ENCODE measurements around the gene ITGB1BP1.

The ITGB1BP1 gene, protein sequence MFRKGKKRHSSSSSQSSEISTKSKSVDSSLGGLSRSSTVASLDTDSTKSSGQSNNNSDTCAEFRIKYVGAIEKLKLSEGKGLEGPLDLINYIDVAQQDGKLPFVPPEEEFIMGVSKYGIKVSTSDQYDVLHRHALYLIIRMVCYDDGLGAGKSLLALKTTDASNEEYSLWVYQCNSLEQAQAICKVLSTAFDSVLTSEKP

DNA sequence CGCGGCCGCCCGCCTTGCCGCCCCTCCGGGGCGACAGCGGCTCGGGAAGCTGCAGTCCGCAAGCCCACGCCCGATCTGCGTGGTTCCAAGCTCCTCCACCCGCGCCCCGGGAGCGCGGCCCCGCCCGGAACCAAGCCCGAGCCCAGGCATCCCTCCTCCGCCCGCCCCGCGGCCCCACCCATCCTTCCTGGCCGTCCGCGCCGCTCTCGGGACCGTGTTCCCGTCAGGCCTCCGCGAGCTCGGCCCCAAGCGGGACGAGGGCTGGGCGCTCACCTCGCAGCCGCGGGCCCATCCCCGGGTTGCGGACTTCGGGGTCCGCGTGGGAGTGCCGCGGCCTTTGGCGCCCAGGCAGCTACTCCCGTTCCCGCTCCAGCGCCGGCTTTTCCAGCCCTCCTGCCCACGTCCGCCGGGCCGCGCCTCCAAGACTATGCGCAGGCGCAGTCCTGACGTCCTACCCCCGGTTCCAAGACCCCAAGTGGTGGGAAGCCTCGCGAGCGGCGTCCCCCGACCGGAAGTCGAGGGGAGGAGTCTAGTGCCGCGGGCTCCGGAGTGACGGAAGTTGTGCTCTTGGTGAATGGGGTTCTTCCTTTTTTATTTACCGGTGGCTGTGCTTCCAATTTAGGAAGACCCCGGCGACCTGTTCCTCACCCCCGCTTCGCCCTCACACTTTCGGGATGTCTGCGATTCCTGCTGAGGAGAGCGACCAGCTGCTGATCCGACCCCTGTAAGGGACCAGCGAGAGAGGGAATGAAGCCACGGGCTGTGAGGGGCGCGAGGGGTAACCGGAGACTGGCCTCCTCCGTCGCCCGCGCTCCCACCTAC lies at the start of gene ITGB1BP1, which contains the start of gene CPSF3:
ITGB1BP1 (minus strand) TSS at position 429 of the 822 bp plus-strand sequence. CDS start 4,831 bp downstream, outside the sequence.
CPSF3 (plus strand) TSS at position 555 of the 822 bp plus-strand sequence; CDS start at position 675, 120 bp downstream.
- peak; percentile 98 for DNase-seq (ENCODE audit: low spot score)

DNA sequence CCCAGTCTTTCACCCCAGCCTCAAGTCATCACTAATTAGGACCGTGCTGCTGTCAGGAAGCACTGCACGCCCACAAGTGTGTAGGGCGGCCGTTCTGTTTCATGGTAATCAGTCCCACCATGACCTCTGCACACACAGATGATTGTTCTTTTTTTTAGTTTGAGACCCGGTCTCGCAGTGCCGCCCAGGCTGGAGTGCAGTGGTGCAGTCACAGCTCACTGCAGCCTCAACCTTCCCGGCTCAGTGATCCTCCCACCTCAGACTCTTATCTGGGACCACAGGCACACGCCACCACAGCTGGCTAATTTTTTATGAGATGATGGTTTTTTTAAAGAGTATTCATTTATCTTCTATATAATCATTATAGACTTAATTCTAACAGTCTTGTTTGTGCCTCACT lies 49.2 kb upstream of the ITGB1BP1 start:
- no peak for DNase-seq (ENCODE audit: low spot score)

DNA sequence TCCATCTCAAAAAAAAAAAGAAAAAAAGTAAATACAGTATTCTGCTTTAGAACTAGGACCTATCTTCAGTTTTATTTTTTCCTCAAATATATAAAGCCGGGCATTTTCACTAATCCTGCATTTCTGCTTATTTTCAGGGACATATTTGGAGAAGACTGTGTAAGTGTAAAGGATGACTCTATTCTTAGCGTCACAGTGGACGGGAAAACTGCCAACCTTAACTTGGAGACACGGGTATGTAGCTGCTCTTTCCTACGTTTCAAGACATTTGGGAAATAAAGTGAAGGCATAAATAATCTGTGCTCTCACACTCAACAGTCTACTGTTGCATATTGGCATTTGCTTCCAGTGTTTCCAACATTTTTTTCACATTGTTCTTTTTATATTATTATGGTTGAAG lies 47.9 kb upstream of the ITGB1BP1 start:
- no peak for DNase-seq (ENCODE audit: low spot score)

DNA sequence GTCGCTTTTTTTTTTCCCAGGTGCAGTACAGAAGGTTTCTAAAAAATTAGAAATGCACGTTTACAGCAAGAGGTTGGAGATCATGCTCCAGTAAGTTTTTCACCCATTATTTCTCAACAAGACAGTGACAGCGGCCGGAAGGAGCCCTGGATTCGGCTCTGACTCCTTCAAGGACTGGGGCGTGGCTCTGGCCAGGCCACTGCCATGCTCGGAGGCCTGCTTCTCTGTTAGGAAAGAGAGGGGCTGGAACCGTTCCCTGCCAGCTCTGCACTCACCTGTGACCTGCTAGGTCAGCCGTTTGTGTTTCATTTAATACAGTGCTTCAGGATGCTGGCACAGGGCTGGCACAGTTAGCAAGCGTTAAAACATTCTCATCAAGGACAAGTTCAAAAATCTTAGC lies 44.4 kb upstream of the ITGB1BP1 start:
- DNase-seq (ENCODE audit: low spot score): no peak

DNA sequence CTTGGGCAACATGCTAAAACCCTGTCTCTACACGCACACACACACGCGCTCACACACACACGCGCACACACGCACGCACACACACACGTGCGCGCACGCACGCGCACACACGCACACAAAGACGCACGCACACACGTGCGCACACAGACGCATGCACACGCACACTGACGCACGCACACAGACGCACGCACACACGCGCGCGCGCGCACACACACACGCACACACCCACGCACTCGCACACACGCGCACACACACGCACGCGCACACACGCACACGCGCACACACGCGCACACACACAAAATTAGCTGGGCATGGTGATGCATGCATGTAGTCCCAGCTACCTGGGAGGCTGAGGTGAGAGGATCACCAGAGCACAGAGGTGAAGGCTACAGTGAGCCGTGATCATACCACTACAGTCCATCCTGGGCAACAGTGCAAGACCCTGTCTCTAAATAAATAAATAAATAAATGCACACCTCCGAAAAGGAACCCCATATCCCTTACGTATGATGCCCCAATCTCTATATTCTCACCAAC lies 42.9 kb upstream of the ITGB1BP1 start:
- DNase-seq (ENCODE audit: low spot score): no peak

DNA sequence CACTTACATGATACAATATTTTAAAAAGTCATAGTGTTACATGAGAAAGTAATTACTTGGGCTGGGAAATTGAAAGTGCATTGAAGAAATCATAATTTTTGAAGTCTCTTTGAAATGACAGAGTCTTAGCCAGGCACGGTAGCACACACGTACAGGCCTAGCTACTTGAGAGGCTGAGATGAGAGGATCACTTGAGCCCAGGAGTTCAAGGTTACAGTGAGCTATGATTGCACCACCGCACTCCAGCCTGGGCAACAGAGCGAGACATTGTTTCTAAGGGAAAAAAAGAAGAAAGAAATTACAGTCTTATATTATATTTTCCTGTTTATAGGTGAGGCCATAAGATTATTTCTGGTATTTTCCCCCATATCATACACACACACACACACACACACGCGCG lies 41.8 kb upstream of the ITGB1BP1 start:
- DNase-seq (ENCODE audit: low spot score): no peak

DNA sequence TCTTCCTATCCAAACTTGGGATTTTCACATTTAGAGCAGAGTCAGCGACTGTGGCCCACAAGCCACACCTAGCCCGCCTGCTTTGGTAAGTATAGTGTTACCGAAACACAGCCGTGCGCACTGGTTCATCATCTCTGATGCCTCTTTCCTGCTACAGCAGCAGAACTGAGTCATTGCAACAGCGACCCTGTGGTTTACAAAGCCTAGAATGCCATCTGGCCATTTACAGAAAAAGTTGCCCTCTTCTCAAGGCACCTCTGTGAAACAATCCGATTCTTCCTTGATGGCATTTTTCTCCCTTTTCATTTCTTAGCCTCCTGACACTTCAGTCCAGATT lies 40.3 kb upstream of the ITGB1BP1 start:
- no peak for DNase-seq (ENCODE audit: low spot score)

DNA sequence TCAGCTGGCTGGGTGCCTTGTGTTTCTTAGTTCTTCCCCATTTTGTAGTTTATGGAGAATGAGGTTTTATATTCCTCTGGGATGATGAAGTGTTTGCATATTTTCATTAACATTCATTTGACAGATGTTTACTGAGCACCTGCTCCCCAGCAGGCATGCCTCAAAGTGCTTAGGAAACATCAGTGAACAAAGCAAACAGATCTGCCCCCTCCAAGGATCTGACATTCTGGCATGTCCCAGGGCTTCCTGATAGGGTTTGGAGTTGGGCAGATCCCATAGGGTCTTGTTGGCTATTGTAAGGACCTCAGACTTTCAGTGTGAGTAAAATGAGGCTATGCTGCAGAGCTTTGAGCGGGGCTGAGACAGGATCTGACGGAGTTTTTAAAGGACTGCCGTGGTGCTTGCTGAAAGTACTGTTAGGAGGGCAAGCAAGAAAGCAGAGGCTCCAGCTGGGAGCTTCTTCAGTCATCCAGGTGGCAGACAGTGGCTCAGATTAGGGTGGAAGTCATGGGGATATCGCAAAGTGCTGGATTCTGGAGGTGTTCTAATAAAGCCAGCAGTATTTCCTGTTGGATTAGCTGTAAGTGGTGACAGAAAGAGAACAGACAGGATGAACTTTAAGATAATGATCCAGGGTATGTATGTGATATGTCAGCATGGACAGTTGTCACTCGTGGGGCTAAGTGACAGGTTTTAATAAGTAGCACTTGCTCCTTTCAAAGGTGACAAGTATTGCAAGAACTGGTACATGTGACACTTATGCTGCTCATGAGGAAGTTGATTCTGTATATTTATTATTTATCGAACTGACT lies 39.8 kb upstream of the ITGB1BP1 start:
- DNase-seq (ENCODE audit: low spot score): no peak

DNA sequence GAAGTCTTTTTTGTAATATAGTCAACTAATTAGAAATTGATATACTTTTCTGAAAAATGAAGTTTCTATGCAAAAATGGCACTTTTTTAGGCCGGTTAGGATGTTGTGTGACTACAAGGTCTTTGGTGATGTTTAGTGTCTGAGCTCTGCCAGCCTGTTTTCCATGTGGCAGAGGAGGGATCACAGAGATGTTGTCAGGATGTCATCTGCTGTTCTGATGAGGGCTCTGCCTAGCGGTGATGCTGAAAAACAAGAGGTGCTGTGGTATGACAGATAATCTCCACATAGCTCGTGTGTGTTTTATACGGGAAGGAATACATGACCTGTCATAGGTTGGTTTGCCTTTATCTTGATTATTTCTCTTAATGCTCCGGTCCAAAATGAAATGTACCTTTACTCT lies 39.0 kb upstream of the ITGB1BP1 start:
- DNase-seq (ENCODE audit: low spot score): no peak

DNA sequence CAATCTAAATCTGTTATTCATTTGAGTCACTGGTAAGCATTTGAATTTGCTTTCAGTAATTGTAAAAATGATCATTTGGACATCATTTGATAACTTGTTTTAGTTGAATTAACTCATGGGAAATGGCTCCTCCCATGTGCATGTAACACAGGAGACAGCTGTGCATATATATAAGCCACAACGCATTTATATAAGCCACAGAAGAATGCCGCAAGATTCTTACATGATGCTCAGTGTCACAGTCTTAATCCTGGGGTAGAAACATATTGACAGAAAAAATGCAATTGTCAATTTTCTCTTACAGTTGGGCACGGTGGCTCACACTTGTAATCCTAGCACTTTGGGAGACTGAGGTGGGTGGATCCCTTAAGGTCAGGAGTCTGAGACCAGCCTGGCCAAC lies 37.8 kb upstream of the ITGB1BP1 start:
- DNase-seq (ENCODE audit: low spot score): no peak

DNA sequence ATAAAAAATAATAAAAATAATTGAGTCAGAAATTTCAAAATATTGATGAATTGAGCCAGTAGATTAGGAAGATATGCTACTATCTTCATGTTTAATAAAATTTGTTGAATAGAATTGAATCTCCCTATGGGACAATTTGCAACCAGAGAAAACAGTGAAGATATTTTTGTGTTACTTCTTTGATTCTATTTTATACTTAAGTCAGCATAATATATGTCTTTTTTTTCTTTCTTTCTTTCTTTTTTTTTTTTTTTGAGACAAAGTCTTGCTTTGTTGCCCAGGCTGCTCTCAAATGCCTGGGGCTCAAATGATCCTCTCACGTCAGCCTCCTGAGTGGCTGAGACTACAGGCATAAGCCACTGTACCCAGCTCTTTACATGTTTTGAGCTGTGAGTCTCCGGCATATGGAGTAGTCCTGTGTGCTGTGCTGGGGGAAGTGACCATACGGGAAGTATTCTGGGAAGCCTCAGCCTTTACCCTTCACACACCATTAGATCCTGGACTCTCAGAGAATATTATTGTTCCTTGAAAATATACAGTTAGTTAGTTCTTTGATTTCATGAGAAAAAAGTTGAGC lies 37.2 kb upstream of the ITGB1BP1 start:
- DNase-seq (ENCODE audit: low spot score): no peak

DNA sequence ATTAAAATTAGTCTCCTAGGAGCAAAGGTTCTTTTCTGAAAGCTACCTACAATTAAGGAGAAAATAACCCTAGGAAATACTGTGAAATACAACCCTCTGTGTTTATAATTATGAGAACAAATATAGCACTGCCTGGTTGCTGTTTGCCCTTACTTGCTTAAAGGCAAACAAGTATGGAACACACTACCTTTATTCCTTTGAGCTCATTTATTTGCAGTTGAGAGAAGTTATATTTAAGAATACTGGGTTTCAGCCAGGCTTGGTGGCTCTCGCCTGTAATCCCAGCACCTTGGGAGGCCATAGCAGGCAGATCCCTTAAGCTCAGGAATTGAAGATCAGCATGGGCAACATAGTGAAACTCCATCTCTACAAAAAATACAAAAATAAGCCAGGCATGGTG lies 27.9 kb upstream of the ITGB1BP1 start:
- no peak for DNase-seq (ENCODE audit: low spot score)

DNA sequence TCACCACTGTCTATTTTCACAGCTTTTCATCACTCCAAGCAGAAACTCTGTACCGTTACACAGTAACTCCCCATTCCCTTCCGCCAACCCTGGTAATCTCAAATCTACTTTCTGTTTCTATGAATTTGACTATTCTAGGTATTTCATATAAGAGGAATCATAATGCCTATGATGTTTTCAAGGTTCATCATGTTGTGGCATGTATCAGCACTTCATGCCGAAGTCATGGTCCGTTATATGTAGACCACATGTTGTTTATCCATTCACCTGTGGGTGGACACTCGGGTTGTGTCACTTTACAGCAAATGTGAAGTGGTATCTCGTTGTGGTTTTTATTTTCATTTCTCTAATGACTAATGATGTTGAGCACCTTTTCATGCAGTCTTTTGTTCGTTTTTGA lies 21.8 kb upstream of the ITGB1BP1 start:
- DNase-seq (ENCODE audit: low spot score): no peak

DNA sequence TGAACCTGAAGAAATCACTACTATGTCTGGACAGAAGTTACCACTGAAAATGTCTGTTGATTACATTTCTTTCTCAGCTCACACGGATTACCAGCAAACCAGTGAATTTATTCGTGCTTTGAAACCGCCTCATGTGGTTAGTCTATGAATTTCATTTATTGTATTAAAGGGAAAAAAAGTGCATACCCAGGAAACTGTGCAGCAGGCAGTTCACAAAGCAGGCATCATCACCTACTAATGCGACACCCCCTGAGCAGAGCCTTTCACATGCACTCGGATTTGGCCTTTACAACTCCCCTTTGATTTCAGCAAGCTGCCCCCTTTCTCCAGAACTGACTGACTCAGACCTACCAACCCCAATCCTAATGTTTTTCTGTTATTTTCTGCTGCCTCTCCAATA lies 20.2 kb upstream of the ITGB1BP1 start:
- DNase-seq (ENCODE audit: low spot score): no peak

DNA sequence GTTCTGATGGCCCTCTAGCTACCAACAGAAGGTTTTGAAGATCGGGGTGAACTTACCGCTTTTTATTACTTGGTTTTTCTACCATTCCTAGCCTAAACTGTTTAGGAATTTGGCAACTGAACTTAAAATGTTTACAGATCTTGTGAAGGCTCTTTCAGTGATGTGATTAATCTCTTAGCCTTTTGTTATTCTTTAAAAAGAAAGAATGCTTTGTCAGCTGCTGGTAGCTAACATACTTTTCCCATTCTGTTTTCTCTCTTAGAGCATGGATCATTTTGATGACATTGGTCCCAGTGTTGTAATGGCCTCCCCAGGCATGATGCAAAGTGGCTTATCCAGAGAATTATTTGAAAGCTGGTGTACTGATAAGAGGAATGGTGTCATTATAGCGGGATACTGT lies 18.2 kb upstream of the ITGB1BP1 start:
- no peak for DNase-seq (ENCODE audit: low spot score)

DNA sequence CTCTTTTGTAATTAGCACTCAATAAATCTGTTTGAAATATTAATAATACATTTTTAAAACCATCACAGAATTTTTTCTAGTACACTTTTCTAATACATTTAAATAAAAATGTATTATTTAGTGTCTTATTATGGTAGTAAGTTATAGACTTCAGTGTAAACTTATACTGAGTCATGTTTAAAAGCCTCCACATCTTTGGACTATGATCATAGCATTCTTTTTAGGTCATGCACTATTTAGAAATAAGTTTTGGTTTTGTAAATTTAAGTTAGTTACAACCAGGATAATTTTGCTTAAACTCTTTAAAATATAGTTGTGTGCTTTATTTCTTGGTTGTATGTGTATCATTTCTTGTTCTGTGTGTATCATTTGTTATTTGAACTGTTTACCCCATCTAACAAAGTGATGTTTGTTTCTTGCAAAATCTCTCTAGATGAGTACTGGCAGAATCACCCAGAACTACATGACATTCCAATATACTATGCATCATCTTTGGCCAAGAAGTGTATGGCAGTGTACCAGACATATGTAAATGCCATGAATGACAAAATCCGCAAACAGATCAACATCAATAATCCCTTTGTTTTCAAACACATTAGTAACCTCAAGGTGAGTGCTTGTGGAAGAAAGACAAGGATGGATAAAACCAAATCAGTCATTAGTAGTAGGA lies 16.9 kb upstream of the ITGB1BP1 start:
- DNase-seq (ENCODE audit: low spot score): no peak

DNA sequence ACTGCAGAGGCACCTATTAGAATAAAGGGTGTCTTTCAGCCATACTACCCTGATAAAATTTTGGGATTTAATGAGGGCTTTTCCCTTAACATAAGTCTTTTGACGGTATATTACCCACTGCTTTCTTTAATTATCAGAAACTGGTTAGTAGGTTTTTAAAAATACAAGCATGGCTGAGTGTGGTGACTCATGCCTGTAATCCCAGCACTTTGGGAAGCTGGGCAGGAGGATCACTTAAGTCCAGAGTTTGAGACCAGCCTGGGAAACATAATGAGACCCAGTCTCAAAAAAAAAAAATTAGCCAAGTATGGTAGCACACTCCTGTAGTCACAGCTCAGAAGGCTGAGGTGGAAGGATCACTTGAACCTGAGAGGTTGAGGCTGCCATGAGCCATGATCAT lies 16.2 kb upstream of the ITGB1BP1 start:
- DNase-seq (ENCODE audit: low spot score): no peak

DNA sequence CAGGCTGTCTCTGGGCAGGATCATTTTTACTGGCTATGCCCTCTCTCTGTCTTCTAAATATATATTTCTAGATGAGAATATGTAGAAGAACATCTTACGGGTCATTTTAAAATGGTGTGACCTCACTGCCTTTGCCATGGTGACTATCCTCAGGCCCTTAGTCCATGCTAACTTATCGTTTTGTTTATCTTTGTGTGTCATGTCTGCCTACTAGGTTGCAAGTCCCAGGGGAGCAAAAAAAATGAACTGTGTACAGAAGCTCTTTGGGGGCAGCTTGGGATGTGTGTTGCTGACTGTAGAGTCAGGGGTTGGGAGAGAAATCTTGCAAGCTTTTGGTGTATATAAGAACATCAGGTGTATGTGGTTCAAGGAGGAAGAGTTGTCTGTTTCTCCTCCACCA lies 11.2 kb upstream of the ITGB1BP1 start:
- no peak for DNase-seq (ENCODE audit: low spot score)

DNA sequence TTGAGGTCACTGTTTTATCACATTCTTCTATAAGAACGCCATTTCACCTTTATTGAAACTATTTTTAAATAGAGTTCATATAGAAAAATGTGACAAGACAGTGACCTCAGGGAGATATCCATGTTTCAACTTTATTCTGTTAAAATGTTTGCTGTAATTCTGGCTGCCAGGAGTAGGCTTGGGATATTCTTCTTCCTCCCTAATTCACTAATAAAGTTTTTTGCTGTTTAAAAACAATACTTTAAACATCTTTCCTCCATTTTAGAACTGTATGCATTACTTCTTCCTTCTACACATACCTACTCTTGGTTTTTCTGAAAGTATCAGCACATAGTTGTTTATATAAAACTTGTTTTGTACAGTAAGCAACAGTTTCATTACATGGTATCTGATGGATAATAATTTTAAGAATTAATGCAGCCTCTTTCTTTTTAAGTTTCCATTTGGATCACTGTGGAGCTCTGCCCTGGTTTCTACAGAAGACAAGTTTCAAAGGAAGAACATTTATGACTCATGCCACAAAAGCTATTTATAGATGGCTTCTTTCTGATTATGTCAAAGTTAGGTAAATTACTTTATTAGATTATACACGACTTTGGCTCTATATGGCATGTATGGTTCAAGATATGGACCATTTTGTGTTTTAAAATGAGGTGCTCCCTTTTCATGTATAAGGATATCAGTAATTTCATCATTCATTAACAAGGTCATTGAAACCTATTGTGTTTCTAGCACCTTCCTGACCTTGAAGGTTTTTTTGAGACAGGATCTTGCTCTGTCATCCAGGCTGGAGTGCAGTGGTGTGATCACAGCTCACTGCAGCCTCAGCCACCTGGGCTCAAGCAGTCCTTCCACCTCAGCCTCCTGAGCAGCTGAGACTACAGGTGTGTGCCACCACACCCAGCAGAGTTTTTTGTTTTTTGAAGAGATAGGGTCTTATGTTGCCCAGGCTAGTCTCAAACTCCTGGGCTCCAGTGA lies 7.3 kb upstream of the ITGB1BP1 start:
- DNase-seq (ENCODE audit: low spot score): no peak

DNA sequence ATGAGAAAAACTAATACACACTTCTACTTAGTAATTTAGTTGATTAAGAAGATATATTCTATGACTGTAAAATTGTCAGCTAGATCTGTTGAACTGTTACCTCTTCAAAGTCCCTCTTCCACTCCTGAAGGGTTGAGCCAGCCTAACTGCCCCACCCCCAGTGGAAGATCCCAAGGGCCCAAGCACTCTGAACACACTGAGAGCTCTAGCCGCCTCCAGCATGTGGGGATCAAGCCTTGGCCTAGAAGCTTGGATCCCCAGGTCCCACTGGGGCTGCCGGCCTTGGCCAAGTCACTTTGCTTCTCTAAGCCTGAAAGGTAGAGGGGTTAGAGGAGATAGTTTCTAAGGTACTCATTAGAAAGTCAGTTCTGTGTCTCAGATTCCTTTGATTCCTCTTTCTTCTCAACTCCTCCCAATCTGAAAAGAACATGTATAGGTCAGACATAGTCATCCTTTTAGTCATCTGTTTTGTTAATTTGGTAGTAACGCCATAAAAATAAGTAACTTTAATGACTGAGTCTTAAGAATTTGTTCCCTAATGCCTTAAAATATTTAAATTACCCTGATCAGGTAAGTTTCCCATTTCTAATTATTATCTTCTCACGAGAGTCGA lies 5.7 kb upstream of the ITGB1BP1 start:
- DNase-seq (ENCODE audit: low spot score): no peak

Measured in left forelimb (tissue), 1 donor.